ENCODE data around the gene GRK5. TPM values are rescaled to one million over a fixed set of nuclear protein-coding genes. Genes with fewer than 3 reads are reported as not detected.

The GRK5 gene
- total RNA-seq, 1 experiment from 2014 or later: 1.2 TPM

- H3K27ac Mint-ChIP-seq: peak overlapping the region in 2 of 3 experiments; percentile 70 to 81; a peak in 4 of 7 replicates
- no peak overlapping the region for H3K18ac ChIP-seq (ENCODE audit: insufficient read length, low read depth, low read length)
- TF ChIP-seq CTCF (conservative IDR thresholded peaks at IDR 0.05): no peak
- H2AK5ac ChIP-seq (ENCODE audit: insufficient read length, low read length): no peak overlapping the region
- no CpG with 5 or more reads among the region's 7 CpGs for WGBS (ENCODE audit: extremely low coverage, insufficient read length, low lambda C conversion rate)
- H3K23ac ChIP-seq (ENCODE audit: insufficient read length, low read depth, low read length): no peak overlapping the region
- H3K4me2 ChIP-seq (ENCODE audit: insufficient read depth, insufficient read length, low read length): no peak overlapping the region
- H3K56ac ChIP-seq (ENCODE audit: insufficient read length, low read depth, low read length): no peak overlapping the region
- H3K4me1 Mint-ChIP-seq: peaks cover 6 to 24% of the 10 kb centered on the region in 2 experiments
- no peak overlapping the region for H4K91ac ChIP-seq (ENCODE audit: insufficient read length, low read depth, low read length)
- no peaks in the 10 kb centered on the region for H3K79me2 ChIP-seq (ENCODE audit: insufficient read depth, low read length)
- no peak overlapping the region for H2BK15ac ChIP-seq (ENCODE audit: low read depth, low read length)
- H2BK20ac ChIP-seq (ENCODE audit: low read depth, low read length, poor library complexity, severe bottlenecking): no peak overlapping the region
- no peak overlapping the region for H4K5ac ChIP-seq (ENCODE audit: insufficient read length, low read depth, low read length)
- no peak overlapping the region for H3K4me3 Mint-ChIP-seq
- peaks cover 30% of the 10 kb centered on the region for H3K27me3 Mint-ChIP-seq (ENCODE audit: low read depth)
- no peaks in the 10 kb centered on the region; a peak in 2 of 5 replicates for H3K9me3 Mint-ChIP-seq
- no peak overlapping the region for H2BK120ac ChIP-seq (ENCODE audit: low read depth, low read length, poor library complexity, severe bottlenecking)
- H4K20me1 ChIP-seq (ENCODE audit: control insufficient read depth, insufficient read depth, insufficient read length): no peaks in the 10 kb centered on the region
- no peaks in the 10 kb centered on the region for H3K9me3 ChIP-seq (ENCODE audit: control insufficient read depth, low read depth, low read length)
- no peak overlapping the region for H3K9ac ChIP-seq (ENCODE audit: extremely low read depth, insufficient read length, low read length)
- no peak overlapping the region for H3K27ac ChIP-seq (ENCODE audit: insufficient read length, low read depth, low read length)
- no peak overlapping the region for H3T11ph ChIP-seq (ENCODE audit: low read length)
- H3K14ac ChIP-seq (ENCODE audit: insufficient read depth, low read length): no peak overlapping the region
- H2AFZ ChIP-seq (ENCODE audit: low read length): no peak overlapping the region
- H2BK5ac ChIP-seq (ENCODE audit: insufficient read length, low read length): no peak overlapping the region
- H2BK12ac ChIP-seq (ENCODE audit: insufficient read length, low read depth, low read length): no peak overlapping the region
- H4K8ac ChIP-seq (replicated peaks; ENCODE audit: insufficient read length, low read depth, low read length): no peak overlapping the region
- no peaks in the 10 kb centered on the region for H3K27me3 ChIP-seq (ENCODE audit: insufficient read depth, low read length)
- H3K23me2 ChIP-seq (ENCODE audit: insufficient read length, low read depth, low read length, poor library complexity, severe bottlenecking): no peaks in the 10 kb centered on the region
- DNase-seq: no peak
- no peaks in the 10 kb centered on the region for H3K36me3 Mint-ChIP-seq (ENCODE audit: insufficient read depth in 1 of 3, low read depth in 3 of 3)
- no peaks in the 10 kb centered on the region for H3K79me1 ChIP-seq (ENCODE audit: insufficient read depth, low read depth, low read length, poor library complexity, severe bottlenecking)
- no peaks in the 10 kb centered on the region for H3K4me1 ChIP-seq (ENCODE audit: insufficient read depth, low read length)
- no peak overlapping the region for H3K4ac ChIP-seq (ENCODE audit: low read depth, low read length)
These were observed 288.9 kb downstream of the GRK5 start for GRCh38 chr10:119496273-119496672.

Data from H9 (cell line).